Panc1 (cell line): ENCODE data around the gene SLC4A5. TPM values are rescaled to one million over a fixed set of nuclear protein-coding genes. Genes with fewer than 3 reads are reported as not detected.

Experiments used
- ATAC-seq: fragments of 200-7000 bp; cut with Tn5 transposase; 2 replicates; pipeline ENCODE4 v1.9.1; 2020; ENCODE audit warnings: mild to moderate bottlenecking, moderate library complexity
- BruUV-seq: library from RNA; stranded (reverse); fragments of 400-500 nt; replicated peaks from 2 replicates; lab custom pipeline; 2021; lab: Mats Ljungman, UMichigan
- CTCF ChIA-PET: fragments of 300-600 bp; sonication (Branson Sonifier 250); formaldehyde crosslinking; loops from one replicate; lab custom pipeline; 2022; ENCODE audit warnings: antibody characterized with exemption; lab: Charles Lee
- POLR2A ChIA-PET: fragments of 300-600 bp; sonication (Branson Sonifier 250); formaldehyde crosslinking; loops from one replicate; lab custom pipeline; 2022; ENCODE audit warnings: antibody characterized with exemption; lab: Charles Lee
- DNase-seq: peaks from one replicate; pipeline ENCODE4 v3.0.0-alpha.2; 2010; ENCODE audit warnings: low read depth, low spot score
- H3K27ac ChIP-seq: 2 replicates; pipeline ENCODE4 v1.5.1; 2011; ENCODE audit warnings: mild to moderate bottlenecking, low read length, inconsistent platforms
- H3K27me3 ChIP-seq: fragments of 200-500 bp; sonication (Bioruptor generic); 2 replicates; pipeline ENCODE4 v1.6.0; 2014; ENCODE audit warnings: low read length, inconsistent platforms; ENCODE audit not compliant: control insufficient read depth, insufficient read depth
- H3K36me3 ChIP-seq: fragments of 200-500 bp; sonication (Bioruptor generic); 2 replicates; pipeline ENCODE4 v1.5.1; 2014; ENCODE audit warnings: inconsistent platforms, mild to moderate bottlenecking, low read length, moderate library complexity; ENCODE audit not compliant: control insufficient read depth, insufficient read depth
- H3K4me1 ChIP-seq: 2 replicates; pipeline ENCODE4 v1.5.1; 2011; ENCODE audit warnings: inconsistent platforms, mild to moderate bottlenecking, low read length, moderate library complexity; ENCODE audit not compliant: control insufficient read depth, insufficient read depth
- H3K4me3 ChIP-seq, 2 experiments: 2 replicates each; pipeline ENCODE4 v1.5.1; 2011 to 2012; ENCODE audit warnings: low read depth in 2 of 2, low read length in 2 of 2, mild to moderate bottlenecking in 2 of 2, inconsistent platforms in 1 of 2, moderate library complexity in 1 of 2
- H3K9me3 ChIP-seq: fragments of 200-500 bp; sonication (Bioruptor generic); 2 replicates; pipeline ENCODE4 v1.5.1; 2014; ENCODE audit warnings: low read depth, mild to moderate bottlenecking, inconsistent platforms, low read length, moderate library complexity; ENCODE audit not compliant: control insufficient read depth, insufficient read depth
- POLR2AphosphoS5 ChIP-seq: IDR thresholded peaks from 2 replicates; pipeline ENCODE4 v1.6.1; 2012; ENCODE audit warnings: mild to moderate bottlenecking, low read depth, low read length, moderate library complexity
- SIN3A ChIP-seq: IDR thresholded peaks from 2 replicates; pipeline ENCODE4 v1.6.1; 2012; ENCODE audit warnings: low read depth, mild to moderate bottlenecking, low read length, moderate library complexity, borderline replicate concordance; ENCODE audit not compliant: insufficient read depth
- TCF7L2 ChIP-seq: IDR thresholded peaks from 2 replicates; pipeline ENCODE4 v1.6.1; 2011; ENCODE audit warnings: mild to moderate bottlenecking, low read depth, low read length, inconsistent platforms
- in situ Hi-C: cut with HindIII; loops from 2 replicates; pipeline ENCODE4 v1.10.0; 2016; ENCODE audit warnings: low sequenced_read_pairs, low pct_unique_long_range_greater_than_20kb
- intact Hi-C: fragments of 100-400 bp; cut with micrococcal nuclease; formaldehyde crosslinking; loops from one replicate; pipeline ENCODE4 v1.10.0; 2022; ENCODE audit not compliant: unreplicated experiment
- total RNA-seq: library from RNA; stranded (reverse); gene quantifications from one replicate; pipeline ENCODE4 v1.2.1, GENCODE V29; 2021; ENCODE audit not compliant: unreplicated experiment
- TF ChIP-seq, protein P1 (sequence below): fragments of 450-650 bp; IDR thresholded peaks from 2 replicates; pipeline ENCODE4 v1.5.1; 2017; ENCODE audit warnings: mild to moderate bottlenecking
- TF ChIP-seq, protein P2 (sequence below), 2 experiments: IDR thresholded peaks; 2 replicates each; pipeline ENCODE4 v1.6.1; 2011 to 2012; ENCODE audit warnings: low read depth in 2 of 2, control low read depth in 1 of 2, low read length in 1 of 2, mild to moderate bottlenecking in 1 of 2, moderate library complexity in 1 of 2; ENCODE audit not compliant: insufficient read depth in 1 of 2

SLC4A5 gene
- total RNA-seq, 1 experiment from 2014 or later, result 1.2 TPM

DNA sequence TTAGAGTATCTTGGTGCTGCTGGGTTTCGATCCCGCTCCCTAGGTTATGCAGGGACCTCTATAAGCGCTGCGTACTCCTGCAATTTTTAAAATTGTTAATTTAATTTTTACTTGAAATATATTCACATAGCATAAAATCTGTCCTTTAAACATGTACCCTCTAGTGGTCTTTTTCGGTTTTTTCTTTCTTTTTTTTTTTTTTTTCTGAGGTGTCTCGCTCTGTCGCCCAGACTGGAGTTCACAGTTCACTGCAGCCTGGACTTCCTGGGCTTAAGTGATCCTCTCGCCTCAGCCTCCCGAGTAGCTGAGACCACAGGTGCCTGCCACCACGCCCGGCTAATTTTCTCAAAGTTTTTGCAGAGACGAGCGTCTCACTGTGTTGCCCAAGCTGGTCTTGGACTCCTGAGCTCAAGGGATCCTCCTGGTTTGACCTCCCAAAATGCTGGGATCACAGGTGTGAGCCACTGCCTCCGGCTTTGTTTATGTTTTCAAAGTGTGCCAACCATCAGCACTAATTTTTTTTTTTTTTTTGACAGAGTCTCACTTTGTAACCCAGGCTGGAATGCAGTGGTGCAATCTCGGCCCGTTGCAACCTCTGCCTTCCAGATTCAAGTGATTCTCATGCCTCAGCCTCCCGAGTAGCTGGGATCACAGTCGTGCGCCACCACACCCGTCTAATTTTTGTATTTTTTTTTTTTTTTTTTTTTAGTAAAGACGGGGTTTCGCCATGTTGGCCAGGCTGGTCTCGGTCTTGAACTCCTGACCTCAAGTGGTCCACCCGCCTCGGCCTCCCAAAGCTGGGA lies 164.0 kb downstream of the SLC4A5 start:
- POLR2A ChIA-PET, result interaction anchor here (0.6 to 1.4 kb wide), 6 partner anchors 20 to 1147 kb away, joined by 3 to 11 read pairs (median 4); partner anchors contain the start of gene MTHFD2
- Histone ChIP-seq H3K9me3 (no peaks in the 10 kb centered on the region), H3K4me1 (no peaks in the 10 kb centered on the region), H3K27me3 (no peaks in the 10 kb centered on the region), H3K27ac (peak overlapping the region; percentile 18), H3K36me3 (peaks cover 4% of the 10 kb centered on the region; the same call in 1 of the 2 replicates), H3K4me3 (peak overlapping the region; percentile 81 to 83)
- in situ Hi-C loops (no loop called here), intact Hi-C loops (no loop called here)
- DNase-seq (no peak), ATAC-seq (peak; percentile 15)
- TF ChIP-seq, protein P1, sequence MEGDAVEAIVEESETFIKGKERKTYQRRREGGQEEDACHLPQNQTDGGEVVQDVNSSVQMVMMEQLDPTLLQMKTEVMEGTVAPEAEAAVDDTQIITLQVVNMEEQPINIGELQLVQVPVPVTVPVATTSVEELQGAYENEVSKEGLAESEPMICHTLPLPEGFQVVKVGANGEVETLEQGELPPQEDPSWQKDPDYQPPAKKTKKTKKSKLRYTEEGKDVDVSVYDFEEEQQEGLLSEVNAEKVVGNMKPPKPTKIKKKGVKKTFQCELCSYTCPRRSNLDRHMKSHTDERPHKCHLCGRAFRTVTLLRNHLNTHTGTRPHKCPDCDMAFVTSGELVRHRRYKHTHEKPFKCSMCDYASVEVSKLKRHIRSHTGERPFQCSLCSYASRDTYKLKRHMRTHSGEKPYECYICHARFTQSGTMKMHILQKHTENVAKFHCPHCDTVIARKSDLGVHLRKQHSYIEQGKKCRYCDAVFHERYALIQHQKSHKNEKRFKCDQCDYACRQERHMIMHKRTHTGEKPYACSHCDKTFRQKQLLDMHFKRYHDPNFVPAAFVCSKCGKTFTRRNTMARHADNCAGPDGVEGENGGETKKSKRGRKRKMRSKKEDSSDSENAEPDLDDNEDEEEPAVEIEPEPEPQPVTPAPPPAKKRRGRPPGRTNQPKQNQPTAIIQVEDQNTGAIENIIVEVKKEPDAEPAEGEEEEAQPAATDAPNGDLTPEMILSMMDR, result no peak
- TF ChIP-seq, protein P2, sequence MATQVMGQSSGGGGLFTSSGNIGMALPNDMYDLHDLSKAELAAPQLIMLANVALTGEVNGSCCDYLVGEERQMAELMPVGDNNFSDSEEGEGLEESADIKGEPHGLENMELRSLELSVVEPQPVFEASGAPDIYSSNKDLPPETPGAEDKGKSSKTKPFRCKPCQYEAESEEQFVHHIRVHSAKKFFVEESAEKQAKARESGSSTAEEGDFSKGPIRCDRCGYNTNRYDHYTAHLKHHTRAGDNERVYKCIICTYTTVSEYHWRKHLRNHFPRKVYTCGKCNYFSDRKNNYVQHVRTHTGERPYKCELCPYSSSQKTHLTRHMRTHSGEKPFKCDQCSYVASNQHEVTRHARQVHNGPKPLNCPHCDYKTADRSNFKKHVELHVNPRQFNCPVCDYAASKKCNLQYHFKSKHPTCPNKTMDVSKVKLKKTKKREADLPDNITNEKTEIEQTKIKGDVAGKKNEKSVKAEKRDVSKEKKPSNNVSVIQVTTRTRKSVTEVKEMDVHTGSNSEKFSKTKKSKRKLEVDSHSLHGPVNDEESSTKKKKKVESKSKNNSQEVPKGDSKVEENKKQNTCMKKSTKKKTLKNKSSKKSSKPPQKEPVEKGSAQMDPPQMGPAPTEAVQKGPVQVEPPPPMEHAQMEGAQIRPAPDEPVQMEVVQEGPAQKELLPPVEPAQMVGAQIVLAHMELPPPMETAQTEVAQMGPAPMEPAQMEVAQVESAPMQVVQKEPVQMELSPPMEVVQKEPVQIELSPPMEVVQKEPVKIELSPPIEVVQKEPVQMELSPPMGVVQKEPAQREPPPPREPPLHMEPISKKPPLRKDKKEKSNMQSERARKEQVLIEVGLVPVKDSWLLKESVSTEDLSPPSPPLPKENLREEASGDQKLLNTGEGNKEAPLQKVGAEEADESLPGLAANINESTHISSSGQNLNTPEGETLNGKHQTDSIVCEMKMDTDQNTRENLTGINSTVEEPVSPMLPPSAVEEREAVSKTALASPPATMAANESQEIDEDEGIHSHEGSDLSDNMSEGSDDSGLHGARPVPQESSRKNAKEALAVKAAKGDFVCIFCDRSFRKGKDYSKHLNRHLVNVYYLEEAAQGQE (IDR thresholded peaks at IDR 0.05; ENCODE audit: insufficient read depth in 1 of 2, low read depth in 2 of 2, low read length in 1 of 2), result no peak
- TF ChIP-seq SIN3A (no peak), POLR2AphosphoS5 (peak; percentile 86; the same call in 1 of the 2 replicates), TCF7L2 (no peak)
- CTCF ChIA-PET, result interaction anchor here (0.6 to 0.9 kb wide), 6 partner anchors 13 to 1021 kb away, joined by 3 to 14 read pairs (median 7); partner anchors contain the start of gene STAMBP
- no TSS peak for BruUV-seq

DNA sequence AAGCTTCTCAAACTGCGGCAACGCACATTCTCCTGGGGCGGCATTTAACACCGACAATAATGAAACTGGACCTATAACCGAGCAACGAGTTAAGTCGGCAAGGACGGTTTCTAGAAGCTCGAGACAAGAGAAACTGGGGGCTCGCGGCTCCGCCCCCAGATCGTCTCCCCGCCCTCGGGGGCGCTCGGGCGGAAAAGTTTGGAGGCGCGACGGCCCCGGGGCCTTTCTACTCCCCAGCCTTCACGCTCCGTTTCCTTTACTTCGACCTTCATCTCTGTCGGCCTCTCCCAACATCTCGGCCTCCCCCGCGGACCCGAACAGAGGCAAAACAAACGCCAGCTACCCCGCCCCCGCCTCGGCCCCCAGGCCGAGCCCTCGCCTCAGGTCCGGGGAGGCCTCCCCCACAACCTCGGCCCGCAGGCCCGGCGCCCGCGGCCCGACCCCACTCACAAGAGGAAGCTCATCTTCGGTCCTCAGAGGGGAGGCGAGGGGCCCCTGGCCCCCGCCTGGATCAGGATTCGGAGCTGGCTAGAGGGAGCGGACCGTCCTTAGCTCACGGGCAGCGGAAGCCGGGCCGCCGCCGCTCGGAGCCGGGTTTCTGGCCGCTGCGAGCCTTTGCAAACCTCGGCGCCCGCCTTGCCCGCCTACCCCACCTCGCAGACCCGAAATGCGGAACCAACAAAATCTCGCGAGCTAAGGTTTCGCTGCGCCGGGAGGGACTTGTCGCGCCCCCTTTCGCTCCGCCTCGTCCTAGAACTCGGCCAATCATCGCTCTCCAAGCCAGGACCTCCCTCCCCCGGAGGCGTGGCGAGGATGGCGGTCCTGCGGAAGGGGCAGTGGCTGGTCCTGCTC lies 164.8 kb downstream of the SLC4A5 start, which contains the start of gene MOB1A:
Gene MOB1A (minus strand): TSS at position 669 of the 852 bp plus-strand sequence. CDS start 205 bp downstream, at position 464.
- Histone ChIP-seq H3K36me3 (peaks cover 4% of the 10 kb centered on the region; the same call in 1 of the 2 replicates), H3K9me3 (no peaks in the 10 kb centered on the region), H3K27ac (peak within 1 kb of the TSS; percentile 91), H3K4me3 (peak within 1 kb of the TSS; percentile 81 to 83), H3K27me3 (no peaks in the 10 kb centered on the region), H3K4me1 (no peaks in the 10 kb centered on the region)
- peak; percentile 91; the same call in 1 of the 2 replicates for TF ChIP-seq POLR2AphosphoS5
- no peak for TF ChIP-seq TCF7L2
- TF ChIP-seq, protein P2 (IDR thresholded peaks at IDR 0.05; ENCODE audit: insufficient read depth in 1 of 2, low read depth in 2 of 2, low read length in 1 of 2), result peak in 1 of 2 experiments; percentile 35; a peak in 1 of 4 replicates
- TF ChIP-seq SIN3A, result peak; percentile 94; the same call in 1 of the 2 replicates
- TF ChIP-seq, protein P1, result no peak
- CTCF ChIA-PET, result interaction anchor here (0.5 to 1.0 kb wide), 9 partner anchors 21 to 1021 kb away, joined by 3 to 10 read pairs (median 3); no protein-coding TSS in a partner anchor
- DNase-seq (peak; percentile 97), ATAC-seq (peak; percentile 99)
- POLR2A ChIA-PET, result interaction anchor here (0.6 to 1.4 kb wide), 7 partner anchors 19 to 1146 kb away, joined by 3 to 10 read pairs (median 4); partner anchors contain the start of gene MTHFD2
- intact Hi-C loops, result no loop called here
- BruUV-seq, result no TSS peak
- in situ Hi-C loops, result no loop called here
